Stimulated activated CD4-positive, alpha-beta T cell treated with anti-CD3 and anti-CD28 coated beads, TNF-alpha, amount 100 ng/mL, for 4 hours (primary cell): ENCODE measurements around the gene PRX.
A peak's percentile ranks its signal among the peaks of the same experiment; 100 is the strongest.
"Not testable (repeated sequence)": the region's sequence is repeated elsewhere in the genome, so short reads cannot be mapped to it uniquely, and the experiment has no call there.

ENCODE experiments used
- DNase-seq, 3 experiments: peaks; one replicate each; pipeline ENCODE4 v3.0.0-alpha.2; 2020; ENCODE audit warnings: low read depth in 3 of 3

Gene PRX

DNA sequence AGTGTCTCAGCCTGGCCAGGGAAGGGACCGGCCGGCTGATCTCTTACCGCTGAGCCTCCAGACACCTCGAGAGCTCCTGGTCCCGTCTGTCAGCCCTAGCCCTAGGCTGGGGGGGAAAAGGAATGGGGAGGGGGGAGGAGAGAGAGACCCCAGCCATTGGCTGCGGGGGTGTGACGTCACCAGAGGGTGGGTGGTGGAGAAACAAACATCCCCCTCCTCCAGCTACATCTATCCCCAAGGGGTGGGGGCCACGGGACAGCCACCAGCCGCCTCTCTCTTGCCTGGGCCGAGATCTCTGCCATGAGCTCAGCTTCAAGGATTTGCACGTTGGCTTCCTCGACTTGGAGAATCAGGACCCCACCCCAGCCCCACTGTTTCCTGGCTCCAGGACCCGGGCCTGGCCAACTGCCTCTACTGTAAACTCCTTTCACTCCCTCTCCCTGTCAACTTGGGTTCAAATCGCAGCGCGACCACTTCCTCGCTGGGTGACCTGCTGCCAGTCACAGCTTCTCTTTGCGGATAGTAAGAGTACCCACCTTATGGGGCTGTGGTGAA, at the start of gene PRX:
TSS of gene PRX (minus strand) at position 88 of the 555 bp plus-strand sequence. CDS start 5,446 bp downstream, outside the sequence.
- no peak for DNase-seq

DNA sequence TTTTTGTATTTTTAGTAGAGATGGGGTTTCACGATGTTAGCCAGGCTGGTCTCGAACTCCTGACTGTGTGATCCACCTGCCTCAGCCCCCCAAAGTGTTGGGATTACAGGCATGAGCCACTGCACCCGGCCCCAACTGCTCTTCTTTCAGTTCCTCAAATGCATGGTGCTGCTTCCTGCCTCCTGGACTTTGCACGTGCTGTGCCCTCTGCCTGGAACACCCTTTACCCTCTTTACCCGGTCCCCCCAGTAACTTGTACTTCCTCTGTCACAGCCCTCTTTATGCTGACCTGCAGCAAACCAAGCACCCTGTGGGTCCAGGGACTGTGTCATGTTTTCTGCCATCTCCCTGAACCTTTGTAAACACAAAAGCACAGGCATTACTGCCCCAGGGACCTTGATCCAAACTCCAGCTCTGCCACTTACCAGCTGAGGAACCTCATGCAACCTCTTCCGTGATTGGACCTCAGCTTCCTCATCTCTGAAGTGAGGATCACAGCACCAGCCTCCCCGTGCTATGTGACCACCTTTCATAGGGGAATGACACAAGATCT, 48.6 kb upstream of the PRX start:
- DNase-seq: no peak

DNA sequence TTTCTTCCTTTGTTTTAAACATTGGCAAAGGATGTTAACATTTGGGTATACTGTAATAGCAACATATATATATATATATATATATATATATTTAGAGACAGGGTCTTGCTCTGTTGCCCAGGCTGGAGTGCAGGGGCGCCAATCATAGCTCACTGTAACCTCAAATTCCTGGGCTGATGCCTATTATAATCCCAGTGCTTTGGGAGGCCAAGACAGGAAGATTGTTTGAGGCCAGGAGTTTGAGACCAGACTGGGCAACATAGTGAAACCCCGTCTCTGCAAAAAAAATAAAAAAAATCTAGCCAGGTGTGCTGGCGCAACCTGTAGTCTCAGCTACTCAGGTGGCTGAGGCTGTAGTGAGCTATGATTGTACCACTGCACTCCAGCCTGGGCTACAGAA, 47.0 kb upstream of the PRX start:
- DNase-seq: no peak

GRCh38 chr19:40458597-40458974, 45.4 kb upstream of the PRX start:
- no peak for DNase-seq

DNA sequence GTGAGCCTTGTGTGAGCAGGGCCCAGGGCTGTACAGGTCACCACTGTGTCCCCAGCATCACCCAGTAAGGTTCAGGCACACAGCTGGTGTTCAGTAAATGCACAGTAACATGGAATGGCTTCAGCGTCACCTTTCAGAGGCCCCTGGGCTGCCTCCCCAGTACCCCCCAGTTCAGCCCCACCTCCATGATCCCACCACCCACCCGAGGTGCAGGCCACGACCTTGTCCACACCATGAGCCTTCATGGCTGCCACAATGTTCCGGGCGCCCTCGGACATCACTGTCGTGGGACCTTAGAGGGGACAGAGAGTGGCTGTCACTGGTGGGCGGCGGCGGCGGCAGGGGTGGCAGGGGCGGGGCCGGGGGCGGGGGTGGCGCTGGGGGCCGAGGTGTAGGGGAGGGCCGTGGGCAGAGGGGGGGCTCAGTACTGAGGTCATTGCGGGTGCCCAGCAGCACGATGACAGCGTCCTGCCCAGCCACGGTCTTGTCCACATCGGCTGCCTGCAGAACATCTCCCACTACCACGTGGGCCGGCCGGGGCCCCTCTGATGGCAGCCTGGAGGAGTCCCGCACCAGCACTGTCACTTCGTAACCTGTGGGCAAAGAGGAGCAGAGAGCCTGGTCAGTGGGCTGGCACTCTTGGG, 44.9 kb upstream of the PRX start:
- no peak for DNase-seq

DNA sequence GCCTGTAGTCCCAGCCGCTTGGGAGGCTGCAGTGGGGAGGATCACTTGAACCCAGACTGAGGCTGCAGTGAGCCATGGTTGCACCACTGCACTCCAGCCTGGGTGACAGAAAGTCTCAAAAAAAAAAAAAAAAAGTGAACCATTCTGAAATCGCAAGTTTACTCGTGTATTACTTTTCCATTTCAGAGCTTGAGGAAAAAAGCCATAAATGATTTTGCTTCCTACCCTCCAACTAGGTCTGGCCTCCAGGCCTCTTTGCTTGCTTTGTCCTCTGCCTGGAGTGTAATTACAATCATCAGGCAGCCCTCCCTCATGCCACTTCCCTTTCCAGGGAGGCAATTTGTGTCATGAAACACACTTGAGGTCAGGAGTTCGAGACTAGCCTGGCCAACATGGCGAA, 43.9 kb upstream of the PRX start:
- no peak for DNase-seq

DNA sequence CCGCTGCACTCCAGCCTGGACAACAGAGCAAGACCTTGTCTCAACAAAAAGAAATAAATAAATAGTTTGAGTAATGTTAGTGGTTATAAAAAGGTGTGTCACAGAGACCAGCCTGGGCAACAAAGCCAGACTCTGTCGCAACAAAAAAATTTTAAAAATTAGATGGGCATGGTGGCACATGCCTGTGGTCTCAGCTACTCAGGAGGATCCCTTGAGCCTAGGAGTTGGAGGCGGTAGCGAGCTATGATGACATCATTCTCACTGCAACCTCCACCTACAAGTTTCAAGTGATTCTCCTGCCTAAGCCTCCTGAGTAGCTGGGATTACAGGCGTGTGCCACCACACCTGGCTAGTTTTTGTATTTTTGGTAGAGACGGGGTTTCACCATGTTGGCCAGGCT, 40.8 kb upstream of the PRX start:
- not testable (repeated sequence) for DNase-seq

GRCh38 chr19:40453151-40453735, 40.1 kb upstream of the PRX start:
- no peak for DNase-seq

- DNase-seq: no peak
These were observed 38.8 kb upstream of the PRX start for GRCh38 chr19:40452016-40452415.

DNA sequence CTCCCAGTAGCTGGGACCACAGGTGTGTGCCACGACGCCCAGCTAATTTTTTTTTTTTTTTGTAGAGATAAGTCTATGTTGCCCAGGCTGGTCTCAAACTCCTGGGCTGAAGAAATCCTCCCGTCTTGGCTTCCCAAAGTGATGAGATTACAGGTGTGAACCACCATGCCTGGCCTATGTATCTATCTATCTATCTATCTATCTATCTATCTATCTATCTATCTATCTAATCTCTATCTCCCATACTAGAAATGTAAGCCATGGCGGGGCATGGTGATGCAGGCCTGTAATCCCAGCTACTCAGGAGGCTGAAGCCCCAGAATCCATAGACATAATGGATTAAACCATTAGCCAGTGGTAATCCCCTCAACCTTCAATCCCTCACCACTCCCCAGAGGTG, 37.5 kb upstream of the PRX start:
- no peak for DNase-seq

DNA sequence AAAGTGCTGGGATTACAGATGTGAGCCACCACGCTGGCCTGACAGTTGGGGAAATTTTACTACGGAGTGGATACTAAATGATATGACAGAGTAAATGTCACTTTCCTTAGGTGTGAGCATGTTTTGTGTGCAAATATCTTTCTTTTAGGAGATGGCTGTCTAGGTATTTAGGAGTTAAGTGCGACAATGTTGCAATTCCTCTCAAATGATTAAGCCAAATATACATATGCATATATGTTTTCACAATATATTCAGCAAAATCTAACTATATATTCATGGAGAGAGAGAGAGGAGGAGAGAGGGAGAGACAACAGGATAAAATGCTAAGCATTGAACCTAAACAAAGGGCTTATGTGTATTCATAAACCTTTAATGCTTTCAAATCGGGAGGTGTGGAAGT, 36.3 kb upstream of the PRX start:
- DNase-seq: no peak

- DNase-seq: no peak
These were observed 33.1 kb upstream of the PRX start for GRCh38 chr19:40446263-40446784.

- no peak for DNase-seq
These were observed 32.6 kb upstream of the PRX start for GRCh38 chr19:40445780-40446262.

DNA sequence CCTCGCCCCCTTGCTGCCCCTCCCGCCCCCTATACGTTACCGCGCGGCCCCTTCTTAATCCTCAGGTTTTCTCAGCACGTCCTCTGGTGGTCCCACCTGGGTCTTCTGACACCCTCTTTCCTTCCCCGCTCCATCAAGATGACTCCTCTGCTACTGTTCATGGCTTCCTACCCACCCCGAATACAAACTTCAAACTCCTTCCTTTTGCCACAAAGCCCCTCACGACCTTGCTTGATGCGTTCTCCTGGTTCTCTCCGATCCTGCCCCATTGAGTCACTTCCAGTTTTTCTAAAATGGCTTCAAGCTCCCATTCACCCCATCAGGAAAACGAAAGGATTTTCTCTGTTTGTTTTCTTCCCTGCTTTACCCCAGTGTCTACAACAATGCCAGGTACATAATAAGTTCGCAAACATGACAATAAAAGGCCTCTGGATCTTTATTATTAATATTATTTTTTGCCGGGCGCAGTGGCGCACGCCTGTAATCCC, 31.7 kb upstream of the PRX start:
- no peak for DNase-seq

DNA sequence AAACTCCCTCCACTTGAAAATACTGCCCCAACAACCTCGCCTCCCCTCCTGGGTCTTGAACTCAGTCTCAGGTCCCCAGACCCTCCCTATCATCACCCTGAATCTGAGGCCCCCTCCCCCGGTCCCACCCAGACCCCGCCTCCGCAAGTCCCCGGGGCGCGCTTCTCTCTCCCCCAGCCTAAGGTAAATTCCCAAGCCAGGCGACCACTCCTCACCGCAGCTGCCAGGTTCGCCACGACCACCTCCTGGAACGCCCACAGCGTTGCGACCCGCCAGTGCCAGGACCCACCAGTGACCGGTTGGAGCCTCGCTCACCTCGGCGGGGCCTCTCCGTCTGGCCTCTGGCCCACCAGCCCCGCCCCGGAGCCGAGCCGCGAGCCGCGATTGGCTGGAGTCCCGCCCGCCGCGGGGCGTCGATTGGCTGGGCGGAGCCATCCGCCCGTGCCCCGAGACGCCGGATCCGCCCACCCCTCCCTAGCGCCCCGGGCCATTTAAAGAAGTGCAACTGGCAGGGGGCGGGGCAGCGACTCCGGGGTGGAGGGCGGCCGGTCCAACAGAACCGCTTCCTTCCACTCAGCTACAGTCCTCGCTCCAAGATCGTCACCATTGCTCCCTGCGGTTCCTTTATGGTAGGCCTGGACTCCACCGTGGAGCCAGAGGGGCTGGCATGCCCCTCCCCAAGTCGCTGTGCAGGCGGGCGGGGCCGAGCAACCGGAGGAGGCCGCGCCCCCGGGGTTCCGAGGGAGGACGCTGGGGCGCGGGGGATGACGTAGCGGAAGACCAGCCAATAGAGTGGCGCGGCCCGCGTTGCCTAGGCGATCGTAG, 31.0 kb upstream of the PRX start, which contains the start of gene SERTAD3:
TSS of gene SERTAD3 (minus strand) at position 336 of the 825 bp plus-strand sequence. CDS start 2,255 bp downstream, outside the sequence.
- DNase-seq: peak; percentile 94 to 95 (median 94)

DNA sequence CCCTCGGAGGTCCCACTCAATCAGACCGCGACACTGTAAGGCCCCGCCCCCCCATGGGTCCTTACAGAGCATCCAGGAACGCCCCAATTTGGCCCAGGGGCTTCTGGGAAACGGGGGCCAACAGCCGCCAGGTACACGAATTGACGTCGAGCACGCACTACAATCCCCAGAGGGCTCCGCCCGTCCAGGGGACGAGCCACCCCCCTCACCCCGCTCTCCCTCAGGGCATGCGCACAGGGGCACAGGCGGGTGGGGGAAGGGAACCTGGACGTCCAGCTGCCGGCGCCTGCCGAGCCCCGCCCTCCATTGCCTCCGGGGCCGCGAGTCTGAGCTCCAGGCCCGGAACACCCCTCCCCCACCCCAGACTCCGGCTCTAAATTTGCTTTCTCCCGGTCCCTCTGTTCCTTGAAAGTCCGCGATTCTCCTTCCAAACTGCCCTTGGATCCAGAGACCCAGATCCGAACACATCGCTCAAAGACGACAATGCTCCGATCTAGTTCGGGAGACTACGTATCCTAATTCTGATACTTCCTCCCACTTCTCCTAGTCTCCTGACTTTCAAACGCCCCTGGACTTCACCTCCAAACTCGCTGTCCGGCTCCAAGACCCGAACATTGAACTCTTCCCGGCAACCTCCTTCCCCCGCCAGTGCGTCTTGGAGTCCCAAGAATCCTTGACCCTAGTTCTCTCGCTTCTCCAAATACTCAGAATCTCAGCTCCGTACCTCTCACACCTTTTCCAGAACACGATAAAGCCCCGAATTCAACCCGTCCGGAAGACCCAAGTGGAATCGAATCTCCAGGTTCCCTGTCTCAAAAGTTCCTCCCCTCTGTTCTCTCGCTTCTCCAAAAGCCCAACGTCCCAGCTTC, 30.2 kb upstream of the PRX start:
- DNase-seq: peak; percentile 95 to 99 (median 97)

DNA sequence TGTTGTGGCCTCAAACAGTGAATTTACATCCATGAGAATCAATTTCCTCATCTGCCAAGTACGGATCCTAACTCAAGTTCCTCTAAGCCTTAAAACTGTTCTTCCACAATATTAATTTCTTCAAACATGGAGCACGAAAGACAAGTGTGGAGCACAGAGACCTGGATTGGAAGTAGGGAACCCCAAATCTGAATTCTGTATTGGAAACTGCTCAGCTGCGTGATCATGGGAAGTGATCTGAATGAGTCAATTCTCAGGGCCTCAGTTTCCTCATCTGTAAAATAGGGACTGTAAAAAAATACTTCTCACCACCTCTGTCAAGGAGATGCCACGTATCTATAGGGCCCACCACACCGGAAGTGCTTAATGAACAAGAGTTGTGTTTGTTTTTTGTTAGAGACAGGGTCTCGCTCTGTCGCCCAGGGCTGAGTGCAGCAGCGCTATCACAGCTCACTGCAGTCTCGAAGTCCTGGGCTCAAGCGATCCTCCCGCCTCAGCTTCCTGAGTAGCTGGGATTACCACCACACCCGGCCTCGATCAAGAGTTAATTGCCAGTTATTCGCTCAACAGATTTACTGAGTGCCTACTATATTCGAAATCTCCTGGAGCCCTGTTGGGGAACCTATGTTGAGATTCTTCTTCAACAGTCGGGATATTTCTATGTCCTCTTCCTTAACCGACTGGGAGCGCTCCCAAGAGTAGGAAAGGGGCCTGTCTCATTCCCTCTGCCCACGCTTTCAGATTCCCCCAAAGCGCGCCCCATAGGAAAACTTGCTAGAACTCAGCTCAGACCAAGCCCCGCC, 29.4 kb upstream of the PRX start:
- DNase-seq: no peak

DNA sequence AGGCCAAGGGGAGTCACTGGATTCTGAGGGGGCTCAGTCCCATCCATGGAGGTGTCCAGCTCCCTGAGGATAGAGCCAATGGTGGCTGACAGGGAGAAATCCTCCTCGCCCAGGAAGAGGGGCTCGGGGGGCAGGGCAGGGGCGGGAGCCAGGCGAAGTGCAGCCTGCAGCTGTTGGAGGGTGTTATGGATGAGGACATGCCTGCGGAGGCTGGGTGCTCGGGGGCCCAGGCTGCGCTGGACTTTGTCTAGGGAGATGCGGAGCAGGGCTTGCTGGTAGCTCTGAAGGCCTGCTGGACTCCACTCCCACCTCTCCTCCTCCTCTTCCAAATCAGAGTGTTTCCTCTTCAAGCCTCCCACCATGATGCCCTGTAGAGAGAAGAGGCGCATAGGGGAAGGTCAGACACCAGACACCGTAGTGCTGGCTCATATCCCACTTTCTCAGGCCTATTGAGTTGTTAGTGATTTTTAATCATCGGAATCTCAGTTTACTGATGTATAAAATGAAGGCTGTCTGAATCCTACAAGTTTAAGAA, 28.6 kb upstream of the PRX start:
- no peak for DNase-seq

GRCh38 chr19:40438284-40438683, 25.1 kb upstream of the PRX start:
- no peak for DNase-seq
